Lower lobe of right lung (tissue), 2 donors: ENCODE data around the gene DAAM1. TPM values are rescaled to one million over a fixed set of nuclear protein-coding genes. Genes with fewer than 3 reads are reported as not detected.
A peak's percentile ranks its signal among the peaks of the same experiment; 100 is the strongest.

Source experiments
- ATAC-seq, 2 donors: fragments of 200-7000 bp; cut with Tn5 transposase; one replicate each; pipeline ENCODE4 v1.9.1; 2020 to 2022; ENCODE audit warnings: mild to moderate bottlenecking in 2 of 2, moderate library complexity in 2 of 2
- DNase-seq: peaks from one replicate; pipeline ENCODE4 v3.0.0-alpha.2; 2020
- H3K27ac ChIP-seq: fragments of 200-600 bp; one replicate; pipeline ENCODE4 v1.8.0; 2022
- H3K27me3 ChIP-seq: fragments of 200-600 bp; one replicate; pipeline ENCODE4 v1.8.0; 2022; ENCODE audit warnings: low read depth
- H3K36me3 ChIP-seq: fragments of 200-600 bp; one replicate; pipeline ENCODE4 v1.8.0; 2022; ENCODE audit warnings: mild to moderate bottlenecking
- H3K4me1 ChIP-seq: fragments of 200-600 bp; one replicate; pipeline ENCODE4 v1.8.0; 2022
- H3K4me3 ChIP-seq: fragments of 200-600 bp; one replicate; pipeline ENCODE4 v1.8.0; 2022; ENCODE audit warnings: mild to moderate bottlenecking
- H3K9me3 ChIP-seq: fragments of 200-600 bp; one replicate; pipeline ENCODE4 v1.8.0; 2022
- intact Hi-C: fragments of 100-400 bp; cut with DNase I; formaldehyde crosslinking; loops from one replicate; pipeline ENCODE4 v1.11.0; 2022
- total RNA-seq: library from RNA; stranded (reverse); fragmentation: NEBNext Ultra II Directional; extraction: Animal tissue kit (Norgen Biotek cat#: 25700); gene quantifications from one replicate; pipeline ENCODE4 v1.2.1, GENCODE V29; 2021
- TF ChIP-seq, protein P1 (sequence below): fragments of 200-600 bp; IDR thresholded peaks from one replicate; pipeline ENCODE4 v1.8.0; 2022; ENCODE audit warnings: antibody characterized with exemption, mild to moderate bottlenecking
- donor health status: DM: no; HTN: yes; CAD: no; lungs with severe emphysema.

DAAM1 gene
- total RNA-seq, 1 donor from 2014 or later = 46.7 TPM

DNA sequence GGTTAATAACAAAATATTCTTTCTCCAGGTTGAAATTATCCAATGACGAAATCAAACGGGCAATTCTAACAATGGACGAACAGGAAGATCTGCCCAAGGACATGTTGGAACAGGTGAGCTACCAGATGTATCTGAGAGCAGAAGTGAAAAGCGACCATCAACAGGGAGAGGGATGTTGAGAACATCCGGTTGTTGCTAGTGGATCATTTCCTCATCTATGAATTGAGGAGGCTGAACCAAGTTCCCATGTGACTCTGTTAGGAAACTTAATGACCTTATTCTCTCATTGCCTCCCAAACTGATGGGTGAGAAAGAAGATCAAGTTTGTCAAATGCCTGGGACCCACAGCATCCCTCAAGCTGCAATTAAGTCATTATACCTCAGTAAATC, 159.0 kb downstream of the DAAM1 start:
- ATAC-seq (no peak), DNase-seq (no peak)
- Histone ChIP-seq H3K4me3 (no peak overlapping the region), H3K4me1 (peaks cover 31% of the 10 kb centered on the region), H3K36me3 (peaks cover 36% of the 10 kb centered on the region), H3K9me3 (no peaks in the 10 kb centered on the region), H3K27ac (no peak overlapping the region), H3K27me3 (no peaks in the 10 kb centered on the region)
- intact Hi-C loops = no loop called here
- TF ChIP-seq, protein P1, sequence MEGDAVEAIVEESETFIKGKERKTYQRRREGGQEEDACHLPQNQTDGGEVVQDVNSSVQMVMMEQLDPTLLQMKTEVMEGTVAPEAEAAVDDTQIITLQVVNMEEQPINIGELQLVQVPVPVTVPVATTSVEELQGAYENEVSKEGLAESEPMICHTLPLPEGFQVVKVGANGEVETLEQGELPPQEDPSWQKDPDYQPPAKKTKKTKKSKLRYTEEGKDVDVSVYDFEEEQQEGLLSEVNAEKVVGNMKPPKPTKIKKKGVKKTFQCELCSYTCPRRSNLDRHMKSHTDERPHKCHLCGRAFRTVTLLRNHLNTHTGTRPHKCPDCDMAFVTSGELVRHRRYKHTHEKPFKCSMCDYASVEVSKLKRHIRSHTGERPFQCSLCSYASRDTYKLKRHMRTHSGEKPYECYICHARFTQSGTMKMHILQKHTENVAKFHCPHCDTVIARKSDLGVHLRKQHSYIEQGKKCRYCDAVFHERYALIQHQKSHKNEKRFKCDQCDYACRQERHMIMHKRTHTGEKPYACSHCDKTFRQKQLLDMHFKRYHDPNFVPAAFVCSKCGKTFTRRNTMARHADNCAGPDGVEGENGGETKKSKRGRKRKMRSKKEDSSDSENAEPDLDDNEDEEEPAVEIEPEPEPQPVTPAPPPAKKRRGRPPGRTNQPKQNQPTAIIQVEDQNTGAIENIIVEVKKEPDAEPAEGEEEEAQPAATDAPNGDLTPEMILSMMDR = no peak

DNA sequence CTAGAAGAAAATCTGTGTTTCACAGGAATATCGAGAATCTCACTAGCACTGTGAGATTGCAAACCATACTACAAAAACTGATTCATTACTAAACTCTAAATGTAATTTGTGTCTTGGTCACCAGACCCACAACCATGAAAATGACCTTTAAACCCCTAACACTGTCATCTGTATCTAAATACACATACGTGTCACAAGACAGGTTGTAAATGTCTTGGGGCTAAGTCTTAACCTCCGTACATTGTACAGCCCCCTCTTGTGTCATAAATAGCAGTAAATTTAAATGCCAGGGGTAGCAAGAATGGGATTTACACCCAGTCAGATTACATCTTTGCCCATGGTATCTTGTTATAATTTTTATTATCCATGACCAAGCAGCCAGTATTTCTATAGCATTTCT, 159.4 kb downstream of the DAAM1 start:
- no peak overlapping the region for H3K4me3 ChIP-seq
- DNase-seq (no peak), ATAC-seq (no peak)
- TF ChIP-seq, protein P1 = no peak
- H3K27ac ChIP-seq = no peak overlapping the region
- intact Hi-C loops = no loop called here
- H3K36me3 ChIP-seq = peaks cover 38% of the 10 kb centered on the region
- H3K9me3 ChIP-seq = no peaks in the 10 kb centered on the region
- H3K27me3 ChIP-seq = no peaks in the 10 kb centered on the region
- H3K4me1 ChIP-seq = peaks cover 31% of the 10 kb centered on the region

DNA sequence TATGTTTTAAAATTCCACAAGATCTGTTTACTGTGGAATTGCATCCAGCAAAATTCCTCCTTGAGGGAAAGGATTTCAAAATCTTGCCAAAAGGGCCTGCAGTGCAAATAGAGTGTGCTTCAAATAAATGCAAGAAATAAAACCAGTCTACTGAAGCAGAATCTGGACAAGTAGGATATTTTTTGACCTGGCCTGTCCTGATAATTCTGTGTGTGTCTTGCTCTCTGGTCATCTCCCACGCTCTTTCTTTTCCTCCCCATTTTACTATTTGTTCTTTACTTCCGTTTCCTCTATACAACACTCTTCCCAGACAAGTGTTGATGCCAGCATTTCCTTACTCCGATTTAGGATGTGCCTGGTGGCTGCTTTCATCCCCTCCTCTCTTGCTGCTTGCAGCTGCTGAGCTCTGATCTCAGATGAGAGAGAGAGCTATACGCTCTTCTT, 160.8 kb downstream of the DAAM1 start:
- peaks cover 44% of the 10 kb centered on the region for H3K36me3 ChIP-seq
- H3K9me3 ChIP-seq = no peaks in the 10 kb centered on the region
- ATAC-seq = no peak
- TF ChIP-seq, protein P1 = no peak
- H3K27ac ChIP-seq = peak overlapping the region; percentile 47
- DNase-seq = no peak
- H3K27me3 ChIP-seq = no peaks in the 10 kb centered on the region
- intact Hi-C loops = no loop called here
- H3K4me1 ChIP-seq = peaks cover 22% of the 10 kb centered on the region
- H3K4me3 ChIP-seq = no peak overlapping the region

DNA sequence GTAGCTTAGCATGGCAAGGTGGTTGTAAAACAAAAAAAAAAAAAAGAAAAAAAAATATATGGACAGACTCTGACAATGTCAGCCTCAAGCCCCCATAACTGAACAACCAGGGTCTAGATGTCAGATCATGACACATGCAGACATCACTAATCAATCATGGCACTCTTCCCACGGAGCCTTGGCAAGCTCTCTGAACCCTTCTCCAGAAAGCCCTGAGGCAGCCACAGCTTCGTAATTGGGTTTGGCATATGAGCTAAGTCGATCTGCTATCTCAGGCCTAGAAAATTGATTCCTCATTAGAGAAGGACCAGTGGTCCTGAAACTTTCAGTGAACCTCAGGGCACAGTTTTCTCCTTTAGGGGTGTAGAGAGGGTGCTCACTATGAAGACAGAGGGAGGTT, 164.5 kb downstream of the DAAM1 start:
- H3K27me3 ChIP-seq = no peaks in the 10 kb centered on the region
- ATAC-seq = no peak
- intact Hi-C loops = no loop called here
- peaks cover 20% of the 10 kb centered on the region for H3K4me1 ChIP-seq
- H3K9me3 ChIP-seq = no peaks in the 10 kb centered on the region
- H3K4me3 ChIP-seq = no peak overlapping the region
- no peak overlapping the region for H3K27ac ChIP-seq
- no peak for DNase-seq
- H3K36me3 ChIP-seq = peaks cover 68% of the 10 kb centered on the region
- TF ChIP-seq, protein P1 = no peak

DNA sequence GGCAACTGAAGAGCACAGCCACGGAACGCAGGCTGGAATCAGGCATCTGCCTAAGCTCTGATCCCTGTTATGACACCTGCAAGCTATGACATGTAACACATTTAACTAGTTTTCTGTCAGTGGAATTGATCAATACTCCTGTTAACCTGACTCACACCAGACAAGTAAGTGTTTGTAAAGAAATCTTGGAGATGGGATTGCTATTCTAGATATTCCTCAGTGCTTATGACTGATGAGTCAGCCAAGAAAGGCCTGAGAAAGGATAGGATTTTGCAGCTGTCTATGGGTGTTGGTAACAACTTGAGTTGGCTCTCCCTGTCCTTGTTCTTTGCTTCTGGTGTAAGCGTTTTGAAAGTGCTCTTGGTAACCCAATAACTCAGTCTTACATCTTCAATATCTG, 166.2 kb downstream of the DAAM1 start:
- ATAC-seq (no peak), DNase-seq (no peak)
- Histone ChIP-seq H3K4me1 (peaks cover 24% of the 10 kb centered on the region), H3K9me3 (no peaks in the 10 kb centered on the region), H3K4me3 (no peak overlapping the region), H3K27ac (no peak overlapping the region), H3K27me3 (no peaks in the 10 kb centered on the region), H3K36me3 (peaks cover 61% of the 10 kb centered on the region)
- TF ChIP-seq, protein P1 = no peak
- intact Hi-C loops = no loop called here

DNA sequence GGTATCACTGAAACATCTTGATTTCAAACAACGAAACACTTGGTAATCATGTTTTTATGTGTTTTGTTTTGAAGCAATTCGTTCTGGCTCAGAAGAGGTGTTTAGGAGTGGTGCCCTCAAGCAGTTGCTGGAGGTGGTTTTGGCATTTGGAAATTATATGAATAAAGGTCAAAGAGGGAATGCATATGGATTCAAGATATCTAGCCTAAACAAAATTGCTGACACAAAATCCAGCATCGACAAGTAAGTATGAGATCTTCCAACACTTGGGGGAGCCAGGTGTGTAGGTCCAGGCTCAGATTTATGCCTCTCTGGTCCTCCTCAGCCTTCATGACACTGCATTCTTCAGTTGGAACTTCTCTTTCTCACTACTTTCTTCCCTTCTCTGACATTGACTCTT, 166.6 kb downstream of the DAAM1 start:
- peaks cover 25% of the 10 kb centered on the region for H3K4me1 ChIP-seq
- TF ChIP-seq, protein P1 = no peak
- ATAC-seq = no peak
- H3K4me3 ChIP-seq = no peak overlapping the region
- peaks cover 61% of the 10 kb centered on the region for H3K36me3 ChIP-seq
- DNase-seq = no peak
- H3K27ac ChIP-seq = no peak overlapping the region
- no peaks in the 10 kb centered on the region for H3K27me3 ChIP-seq
- H3K9me3 ChIP-seq = no peaks in the 10 kb centered on the region
- intact Hi-C loops = no loop called here
